ENCODE data around the gene CBX7. TPM values are rescaled to one million over a fixed set of nuclear protein-coding genes. Genes with fewer than 3 reads are reported as not detected.
"Not testable (repeated sequence)": the region's sequence is repeated elsewhere in the genome, so short reads cannot be mapped to it uniquely, and the experiment has no call there.

The CBX7 gene
- polyA plus RNA-seq, 1 donor from 2014 or later, result 4.4 TPM

DNA sequence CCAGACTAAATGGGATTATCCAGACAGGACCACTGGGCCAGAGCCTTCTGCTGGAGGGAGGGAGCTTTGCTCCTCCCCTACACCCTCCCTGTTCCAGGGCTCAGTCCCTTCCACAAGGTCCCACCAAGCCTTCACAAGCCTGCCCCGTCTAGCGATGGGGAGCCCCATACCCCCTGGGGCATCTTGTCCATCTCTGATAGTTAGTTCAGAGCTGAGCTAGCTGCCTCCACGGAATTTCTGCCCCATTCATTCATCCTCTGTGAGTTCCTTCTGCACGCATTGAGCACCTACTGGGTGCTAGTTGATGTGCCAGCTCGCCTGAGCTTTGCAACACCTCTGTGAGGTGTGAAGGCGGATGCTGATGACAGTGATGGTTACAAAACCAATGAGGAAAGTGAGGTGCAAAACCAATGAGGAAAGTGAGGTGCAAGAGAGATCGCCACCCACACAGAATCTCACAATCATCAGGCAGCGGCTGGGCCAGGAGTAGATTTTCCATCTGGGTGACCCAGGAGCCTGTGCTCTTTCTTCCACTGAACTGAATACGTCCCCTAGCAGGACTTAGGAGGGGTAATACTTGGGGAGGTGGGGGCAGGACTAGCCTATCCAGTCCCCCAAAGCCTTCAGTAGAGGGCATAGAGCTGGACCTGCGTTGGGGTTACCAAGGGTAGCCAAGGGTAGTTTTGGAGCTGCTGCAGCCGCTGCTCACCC lies 21.5 kb upstream of the CBX7 start:
- Histone ChIP-seq H4K20me1 (ENCODE audit: insufficient read depth) (no peaks in the 10 kb centered on the region), H3K79me2 (replicated peaks; ENCODE audit: insufficient read depth, low read length) (no peaks in the 10 kb centered on the region), H3K27ac (ENCODE audit: low read length) (peak overlapping the region; percentile 87), H3K36me3 (ENCODE audit: insufficient read depth, low read length) (no peaks in the 10 kb centered on the region), H3K9ac (ENCODE audit: low read length) (peak overlapping the region; percentile 70), H3F3A (ENCODE audit: insufficient read depth, low read length, poor library complexity, severe bottlenecking) (no peaks in the 10 kb centered on the region), H3K27me3 (ENCODE audit: insufficient read depth, low read depth, low read length) (no peaks in the 10 kb centered on the region), H3K4me3 (ENCODE audit: low read length) (peak overlapping the region; percentile 53), H3K9me2 (ENCODE audit: insufficient read depth, low read length) (no peaks in the 10 kb centered on the region), H2AFZ (ENCODE audit: low read depth, low read length) (peak overlapping the region; percentile 74), H3K9me3 (ENCODE audit: low read length) (no peaks in the 10 kb centered on the region), H3K4me2 (ENCODE audit: low read length) (peak overlapping the region; percentile 83)
- TF ChIP-seq RAD21 (conservative IDR thresholded peaks at IDR 0.05) (no peak), MXI1 (conservative IDR thresholded peaks at IDR 0.05; ENCODE audit: poor library complexity, severe bottlenecking) (no peak), EP300 (conservative IDR thresholded peaks at IDR 0.05; ENCODE audit: poor library complexity, severe bottlenecking) (no peak), SMC3 (conservative IDR thresholded peaks at IDR 0.05; ENCODE audit: poor library complexity) (no peak), TAF1 (IDR thresholded peaks at IDR 0.05; ENCODE audit: low read depth) (no peak)

DNA sequence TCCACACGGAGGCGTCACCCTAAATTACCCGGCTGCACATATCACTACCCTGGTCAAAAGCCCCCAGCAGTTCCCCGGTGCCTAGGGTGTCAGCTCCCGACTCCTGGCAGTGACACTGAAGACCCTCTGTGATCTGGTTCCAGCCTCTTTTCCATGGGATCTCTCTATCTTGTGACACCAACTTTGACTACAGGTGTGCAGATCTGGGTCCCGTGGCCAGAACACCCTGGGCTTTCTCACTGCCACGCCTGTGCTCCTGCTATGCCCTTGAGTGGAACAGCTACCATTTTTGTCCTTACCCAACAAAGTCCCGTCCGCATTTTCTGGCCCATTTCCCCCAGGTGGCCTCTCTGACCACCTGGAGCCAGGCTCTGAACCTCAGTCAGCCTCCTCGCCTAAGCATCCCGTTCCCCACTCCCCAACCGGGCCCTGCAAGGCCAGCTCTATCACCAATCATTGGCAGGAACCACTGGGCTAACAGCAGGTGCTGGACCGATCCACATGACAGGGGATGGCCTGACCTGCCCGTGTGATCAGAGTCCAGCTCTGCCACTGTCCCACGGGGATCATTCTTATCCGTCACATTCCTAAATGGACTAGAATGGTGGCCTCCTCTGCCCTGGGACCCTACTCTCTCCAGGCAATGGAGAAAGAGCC lies 20.7 kb upstream of the CBX7 start:
- Histone ChIP-seq H3K79me2 (replicated peaks; ENCODE audit: insufficient read depth, low read length) (no peaks in the 10 kb centered on the region), H3K9me3 (ENCODE audit: low read length) (no peaks in the 10 kb centered on the region), H3K27ac (ENCODE audit: low read length) (no peak overlapping the region), H3K27me3 (ENCODE audit: insufficient read depth, low read depth, low read length) (no peaks in the 10 kb centered on the region), H4K20me1 (ENCODE audit: insufficient read depth) (no peaks in the 10 kb centered on the region), H3K4me3 (ENCODE audit: low read length) (no peak overlapping the region), H3K4me2 (ENCODE audit: low read length) (no peak overlapping the region), H3K9ac (ENCODE audit: low read length) (no peak overlapping the region), H3K36me3 (ENCODE audit: insufficient read depth, low read length) (no peaks in the 10 kb centered on the region), H3K9me2 (ENCODE audit: insufficient read depth, low read length) (no peaks in the 10 kb centered on the region), H2AFZ (ENCODE audit: low read depth, low read length) (no peak overlapping the region), H3F3A (ENCODE audit: insufficient read depth, low read length, poor library complexity, severe bottlenecking) (no peaks in the 10 kb centered on the region)
- TF ChIP-seq, protein P1, sequence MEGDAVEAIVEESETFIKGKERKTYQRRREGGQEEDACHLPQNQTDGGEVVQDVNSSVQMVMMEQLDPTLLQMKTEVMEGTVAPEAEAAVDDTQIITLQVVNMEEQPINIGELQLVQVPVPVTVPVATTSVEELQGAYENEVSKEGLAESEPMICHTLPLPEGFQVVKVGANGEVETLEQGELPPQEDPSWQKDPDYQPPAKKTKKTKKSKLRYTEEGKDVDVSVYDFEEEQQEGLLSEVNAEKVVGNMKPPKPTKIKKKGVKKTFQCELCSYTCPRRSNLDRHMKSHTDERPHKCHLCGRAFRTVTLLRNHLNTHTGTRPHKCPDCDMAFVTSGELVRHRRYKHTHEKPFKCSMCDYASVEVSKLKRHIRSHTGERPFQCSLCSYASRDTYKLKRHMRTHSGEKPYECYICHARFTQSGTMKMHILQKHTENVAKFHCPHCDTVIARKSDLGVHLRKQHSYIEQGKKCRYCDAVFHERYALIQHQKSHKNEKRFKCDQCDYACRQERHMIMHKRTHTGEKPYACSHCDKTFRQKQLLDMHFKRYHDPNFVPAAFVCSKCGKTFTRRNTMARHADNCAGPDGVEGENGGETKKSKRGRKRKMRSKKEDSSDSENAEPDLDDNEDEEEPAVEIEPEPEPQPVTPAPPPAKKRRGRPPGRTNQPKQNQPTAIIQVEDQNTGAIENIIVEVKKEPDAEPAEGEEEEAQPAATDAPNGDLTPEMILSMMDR (IDR thresholded peaks at IDR 0.05; ENCODE audit: poor library complexity, severe bottlenecking), result no peak
- TF ChIP-seq TAF1 (IDR thresholded peaks at IDR 0.05; ENCODE audit: low read depth) (no peak), EP300 (conservative IDR thresholded peaks at IDR 0.05; ENCODE audit: poor library complexity, severe bottlenecking) (no peak), POLR2AphosphoS5 (IDR thresholded peaks at IDR 0.05) (no peak), SMC3 (conservative IDR thresholded peaks at IDR 0.05; ENCODE audit: poor library complexity) (no peak), RAD21 (conservative IDR thresholded peaks at IDR 0.05) (no peak), REST (IDR thresholded peaks at IDR 0.05; ENCODE audit: borderline replicate concordance) (no peak), MXI1 (conservative IDR thresholded peaks at IDR 0.05; ENCODE audit: poor library complexity, severe bottlenecking) (no peak)

DNA sequence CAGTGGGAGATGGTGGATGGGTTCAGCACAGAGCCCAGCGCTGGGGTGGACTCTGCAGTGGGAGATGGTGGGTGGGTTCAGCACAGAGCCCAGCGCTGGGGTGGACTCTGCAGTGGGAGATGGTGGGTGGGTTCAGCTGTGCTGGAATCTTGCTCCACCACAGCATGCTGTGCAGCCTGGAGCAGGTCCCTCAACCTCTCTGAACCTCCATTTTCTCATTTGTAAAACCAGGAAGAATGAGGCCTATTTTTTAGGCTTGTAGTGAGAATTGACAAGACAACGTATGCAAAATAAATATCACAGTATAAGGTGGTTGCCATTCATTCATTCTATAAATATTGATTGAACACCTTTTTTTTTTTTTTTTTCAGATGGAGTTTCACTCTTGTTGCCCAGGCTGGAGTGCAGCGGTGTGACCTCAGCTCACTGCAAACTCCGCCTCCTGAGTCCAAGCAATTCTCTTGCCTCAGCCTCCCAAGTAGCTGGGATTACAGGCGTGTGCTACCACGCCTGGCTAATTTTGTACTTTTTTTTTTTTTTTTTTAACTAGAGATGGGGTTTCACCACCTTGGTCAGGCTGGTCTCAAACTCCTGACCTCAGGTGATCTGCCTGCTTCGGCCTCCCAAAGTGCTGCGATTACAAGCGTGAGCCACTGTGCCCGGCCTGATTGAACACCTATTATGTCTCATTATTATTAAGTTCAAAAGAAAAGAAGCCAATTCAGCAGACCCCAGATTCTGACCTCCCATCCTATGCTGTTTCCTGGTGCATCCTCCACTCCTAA lies 20.0 kb upstream of the CBX7 start:
- peak overlapping the region; percentile 36 for H3K9ac ChIP-seq (ENCODE audit: low read length)
- not testable (repeated sequence) for H3K79me2 ChIP-seq (replicated peaks; ENCODE audit: insufficient read depth, low read length); H4K20me1 ChIP-seq (ENCODE audit: insufficient read depth); H2AFZ ChIP-seq (ENCODE audit: low read depth, low read length); H3K27ac ChIP-seq (ENCODE audit: low read length); H3K9me3 ChIP-seq (ENCODE audit: low read length); H3K9me2 ChIP-seq (ENCODE audit: insufficient read depth, low read length); H3K36me3 ChIP-seq (ENCODE audit: insufficient read depth, low read length); H3K4me3 ChIP-seq (ENCODE audit: low read length); H3K4me2 ChIP-seq (ENCODE audit: low read length); H3K27me3 ChIP-seq (ENCODE audit: insufficient read depth, low read depth, low read length); H3F3A ChIP-seq (ENCODE audit: insufficient read depth, low read length, poor library complexity, severe bottlenecking)

Data from neural cell (in vitro differentiated cells).